Measurements from ENCODE around the gene THOC6.
"Not testable (repeated sequence)": the region's sequence is repeated elsewhere in the genome, so short reads cannot be mapped to it uniquely, and the experiment has no call there.

THOC6 gene

DNA sequence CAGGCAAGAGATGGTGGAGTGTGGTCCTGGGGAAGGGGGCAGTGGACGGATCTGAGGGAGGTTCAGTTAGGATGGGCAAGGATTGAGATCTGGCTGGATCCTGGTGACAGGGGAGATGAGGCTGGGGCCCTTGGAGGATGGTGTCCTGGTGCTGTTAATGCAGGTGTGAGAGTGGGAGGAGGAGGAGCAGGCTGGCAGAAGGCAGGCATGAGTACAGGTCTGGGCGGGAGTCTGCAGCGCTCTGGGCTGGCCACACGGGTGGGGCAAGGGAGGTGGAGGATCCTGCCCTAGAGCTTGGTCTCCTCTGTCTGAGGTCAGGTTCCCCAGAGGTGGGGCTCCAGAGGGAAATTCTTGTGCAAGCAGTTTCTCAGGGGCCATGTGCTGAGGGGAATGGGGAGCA, 48.3 kb downstream of the THOC6 start:
- not testable (repeated sequence) for DNase-seq (ENCODE audit: low spot score)

DNA sequence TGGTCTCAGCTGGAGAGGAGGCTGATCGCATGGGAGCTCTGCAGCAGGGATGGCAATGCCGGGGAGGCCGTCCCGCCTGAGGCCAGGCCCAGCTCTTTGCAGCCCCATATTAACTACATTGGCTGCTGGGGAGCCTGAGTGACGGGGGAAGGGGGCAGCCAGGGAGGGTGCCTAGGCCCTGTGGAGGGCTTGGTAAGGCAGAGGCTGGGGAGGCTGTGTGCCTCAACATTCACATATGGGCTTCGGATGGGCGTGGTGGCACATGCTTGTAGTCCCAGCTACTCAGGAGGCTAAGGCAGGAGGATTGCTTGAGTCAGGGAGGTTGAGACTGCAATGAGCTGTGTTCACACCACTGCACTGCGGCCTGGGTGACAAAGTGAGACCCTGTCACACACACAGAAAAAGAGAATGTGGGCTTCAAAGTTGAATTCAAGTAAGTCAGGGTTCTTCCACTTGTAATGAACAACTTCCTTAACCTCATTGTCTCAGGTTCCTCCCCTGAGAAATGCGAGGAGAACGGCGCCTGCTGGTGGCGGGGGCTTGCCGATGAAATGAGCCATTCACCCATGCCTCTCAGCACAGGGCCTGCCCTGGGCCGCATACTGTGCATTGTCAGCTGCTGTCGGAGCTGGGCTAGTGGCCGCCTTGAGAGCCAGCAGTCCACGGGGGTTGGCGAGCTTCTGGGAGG, 48.9 kb downstream of the THOC6 start:
- not testable (repeated sequence) for DNase-seq (ENCODE audit: low spot score)

DNA sequence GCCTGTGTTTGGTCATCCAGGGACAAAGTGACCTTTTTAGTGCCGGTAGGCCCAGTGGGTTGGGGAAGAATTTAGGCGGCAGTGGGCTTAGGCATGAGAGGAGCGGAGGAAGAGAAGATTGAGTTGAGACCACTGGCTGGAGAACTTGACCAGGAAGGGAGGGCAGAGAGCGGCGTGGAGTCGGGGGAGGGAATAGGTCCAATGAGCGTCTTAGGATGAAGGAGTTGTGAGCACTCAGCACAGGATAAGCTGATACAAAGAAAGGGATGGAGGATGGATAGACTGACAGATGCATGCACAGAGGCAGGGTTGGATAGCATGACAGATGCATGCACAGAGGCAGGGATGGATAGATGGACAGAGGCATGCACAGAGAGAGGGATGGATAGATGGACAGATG, 49.6 kb downstream of the THOC6 start:
- DNase-seq (ENCODE audit: low spot score), result no peak

DNA sequence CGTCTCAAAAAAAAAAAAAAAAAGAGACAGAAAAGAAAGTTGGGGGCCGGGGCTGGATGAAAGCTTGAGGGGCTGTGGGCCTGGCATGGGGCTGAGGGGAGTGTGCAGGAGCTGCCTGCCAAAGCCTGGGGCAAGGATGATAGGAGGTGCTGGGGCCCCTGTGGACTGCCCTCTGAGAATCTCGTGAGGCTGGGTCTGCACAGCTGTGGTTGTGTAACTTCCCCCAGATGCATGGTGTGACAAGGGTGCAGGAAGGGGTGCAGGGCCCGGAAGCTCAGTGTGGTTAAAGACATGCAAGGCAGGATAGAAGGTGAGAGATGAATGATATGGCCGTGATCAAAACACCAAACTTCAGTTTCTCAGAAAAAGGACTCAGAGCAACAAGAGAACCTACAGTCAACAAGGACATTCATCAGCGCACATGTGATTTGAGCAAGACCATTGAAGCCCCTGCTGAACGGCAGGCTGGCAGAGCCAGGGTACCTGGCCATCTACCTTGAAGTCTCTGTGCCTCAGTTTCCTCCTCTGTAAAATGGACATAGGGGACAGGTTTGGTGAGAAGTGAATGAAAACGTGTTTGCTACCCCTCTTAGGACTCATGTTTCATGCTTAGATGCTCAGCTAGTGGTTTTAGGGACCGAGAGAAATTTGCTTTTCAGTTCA, 51.2 kb downstream of the THOC6 start:
- DNase-seq (ENCODE audit: low spot score), result no peak

DNA sequence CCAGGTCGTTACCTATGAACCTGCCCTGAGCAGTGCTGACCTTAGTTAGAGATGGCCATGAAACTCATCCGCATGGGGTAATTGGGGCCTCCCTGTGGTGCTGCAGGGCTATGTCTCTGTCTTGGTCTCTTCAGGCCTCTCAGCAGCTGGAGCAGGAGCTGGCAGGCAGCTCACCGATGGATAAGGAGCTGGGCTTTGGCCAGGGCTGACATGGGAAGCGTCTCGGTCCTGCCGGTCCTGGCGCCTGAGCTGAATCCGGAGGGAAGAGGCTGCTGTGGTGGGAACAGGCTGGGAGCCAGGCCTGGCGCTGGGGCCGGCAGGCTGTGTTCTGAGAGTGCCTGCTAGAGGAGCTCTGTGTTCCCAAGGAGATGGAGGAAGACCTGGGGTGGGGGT, 51.7 kb downstream of the THOC6 start:
- no peak for DNase-seq (ENCODE audit: low spot score)

DNA sequence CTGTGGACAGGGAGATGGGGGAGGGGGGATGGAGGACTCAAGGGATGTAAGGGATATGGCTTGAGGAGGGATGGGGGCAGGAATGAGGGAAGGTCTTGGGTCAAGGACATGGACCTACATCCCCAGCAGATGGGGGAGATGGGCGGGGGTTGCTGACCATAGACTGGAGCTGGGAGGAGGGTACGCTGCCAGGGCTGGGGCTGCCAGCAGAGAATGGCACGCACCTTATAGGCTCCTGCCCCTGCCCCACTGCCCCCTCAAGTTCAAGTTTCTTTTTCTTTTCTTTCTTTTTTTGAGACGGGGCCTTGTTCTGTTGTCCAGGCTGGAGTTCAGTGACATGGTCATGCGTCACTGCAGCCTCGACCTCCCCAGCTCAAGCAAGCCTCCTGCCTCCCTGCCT, 52.1 kb downstream of the THOC6 start:
- DNase-seq (ENCODE audit: low spot score), result not testable (repeated sequence)

DNA sequence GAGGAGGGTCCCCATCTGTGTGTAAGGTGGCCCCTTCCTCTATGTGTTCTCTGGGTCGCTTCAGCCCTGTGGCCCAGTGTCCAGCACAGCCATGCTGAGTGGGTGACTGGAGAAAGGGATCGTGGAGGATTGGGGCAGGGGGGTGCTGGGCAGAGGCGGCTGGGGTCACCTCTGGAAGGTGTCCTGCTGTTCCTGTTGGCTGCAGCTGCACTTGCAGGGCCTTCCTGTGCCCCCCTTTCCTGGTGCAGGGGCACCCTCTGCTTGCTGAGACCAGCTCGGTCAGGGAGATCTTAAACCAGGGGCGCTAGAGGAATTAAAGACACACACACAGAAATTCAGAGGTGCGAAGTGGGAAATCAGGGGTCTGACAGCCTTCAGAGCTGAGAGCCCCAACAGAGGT, 52.7 kb downstream of the THOC6 start:
- DNase-seq (ENCODE audit: low spot score), result no peak
